GM19328 (cell line): ENCODE data around the gene ZER1.
"Not testable (repeated sequence)": the region's sequence is repeated elsewhere in the genome, so short reads cannot be mapped to it uniquely, and the experiment has no call there.

Experiments
- ATAC-seq: cut with Tn5 transposase; IDR thresholded peaks from one replicate; pipeline ENCODE4 v1.9.1; 2021; ENCODE audit warnings: mild to moderate bottlenecking, moderate library complexity; ENCODE audit not compliant: unreplicated experiment

ZER1 gene

GRCh38 chr9:128696923-128697707, 74.6 kb downstream of the ZER1 start:
- ATAC-seq: no peak

- ATAC-seq: no peak
Measured at GRCh38 chr9:128694344-128694743, 77.4 kb downstream of the ZER1 start.

DNA sequence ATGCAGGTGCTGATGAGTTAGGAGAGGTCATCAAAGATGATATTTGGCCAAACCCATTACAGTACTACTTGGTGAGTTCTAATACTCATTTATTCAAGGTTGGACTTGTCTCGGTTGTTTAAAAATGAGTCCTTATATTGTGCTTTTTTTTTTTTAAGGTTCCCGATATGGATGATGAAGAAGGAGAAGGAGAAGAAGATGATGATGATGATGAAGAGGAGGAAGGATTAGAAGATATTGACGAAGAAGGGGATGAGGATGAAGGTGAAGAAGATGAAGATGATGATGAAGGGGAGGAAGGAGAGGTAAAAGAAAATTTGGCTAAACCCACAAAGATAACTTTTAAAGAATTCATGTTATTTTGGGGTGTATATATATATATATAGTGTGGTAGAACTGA, 78.0 kb downstream of the ZER1 start:
- ATAC-seq: not testable (repeated sequence)

DNA sequence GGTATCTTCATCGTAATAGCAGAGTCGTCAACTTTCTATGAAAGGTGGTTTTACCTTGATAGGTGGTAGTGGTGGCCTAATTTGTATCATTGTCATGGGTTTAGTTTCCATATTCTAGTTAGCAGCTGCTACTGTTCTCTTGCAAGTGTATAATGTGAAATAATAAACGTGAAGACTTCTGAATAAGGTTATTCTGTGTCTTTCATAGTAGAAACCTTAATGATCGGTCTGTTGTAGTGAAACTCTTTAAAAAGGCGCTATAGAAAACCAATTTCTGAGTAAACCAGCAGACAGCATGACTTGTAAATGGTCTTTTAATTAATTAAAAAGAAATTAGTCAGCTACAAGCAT, 81.1 kb downstream of the ZER1 start:
- ATAC-seq: no peak

DNA sequence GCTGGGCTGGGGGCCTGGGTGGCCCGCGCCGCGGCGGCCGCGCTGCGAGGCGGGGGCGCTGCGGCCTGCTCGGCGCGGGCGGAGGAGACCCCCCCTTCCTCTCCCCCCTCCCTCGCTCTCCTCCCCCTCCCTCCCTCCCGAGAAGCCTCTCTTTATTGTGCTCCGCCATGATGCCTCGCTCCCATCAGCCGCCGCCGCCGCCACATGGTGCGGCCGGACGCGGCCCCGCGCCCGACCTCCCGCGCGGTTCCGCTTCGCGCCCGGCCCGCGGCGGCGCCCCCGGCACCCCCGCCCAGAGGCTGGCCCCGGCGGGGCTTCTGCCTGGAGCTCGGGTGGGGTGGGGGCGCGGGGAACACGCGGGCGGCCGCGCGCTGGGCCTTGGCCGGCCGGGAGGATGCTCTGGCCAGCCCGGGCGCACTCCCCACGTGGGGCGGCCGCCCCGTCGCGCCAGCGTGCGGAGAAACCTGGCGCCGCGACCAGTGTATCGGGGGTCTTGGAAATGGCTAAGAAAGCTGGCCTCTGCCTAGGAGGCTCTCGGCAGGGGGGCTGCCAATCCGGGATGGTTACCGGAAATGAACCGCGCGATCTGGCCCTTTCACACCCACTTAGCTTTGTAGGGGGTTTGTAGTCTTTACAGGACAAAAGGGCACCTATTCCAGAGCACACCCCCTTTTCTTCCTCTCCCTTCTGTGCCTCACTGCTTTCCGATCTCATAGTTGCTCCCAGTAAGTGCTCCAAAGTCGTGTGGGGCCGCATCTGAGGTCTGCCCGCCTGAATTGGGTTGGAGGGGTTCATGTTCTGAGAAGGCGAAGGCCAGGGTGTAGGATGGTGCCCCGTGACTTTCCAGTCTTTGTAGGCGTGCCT, 81.7 kb downstream of the ZER1 start:
- no peak for ATAC-seq

DNA sequence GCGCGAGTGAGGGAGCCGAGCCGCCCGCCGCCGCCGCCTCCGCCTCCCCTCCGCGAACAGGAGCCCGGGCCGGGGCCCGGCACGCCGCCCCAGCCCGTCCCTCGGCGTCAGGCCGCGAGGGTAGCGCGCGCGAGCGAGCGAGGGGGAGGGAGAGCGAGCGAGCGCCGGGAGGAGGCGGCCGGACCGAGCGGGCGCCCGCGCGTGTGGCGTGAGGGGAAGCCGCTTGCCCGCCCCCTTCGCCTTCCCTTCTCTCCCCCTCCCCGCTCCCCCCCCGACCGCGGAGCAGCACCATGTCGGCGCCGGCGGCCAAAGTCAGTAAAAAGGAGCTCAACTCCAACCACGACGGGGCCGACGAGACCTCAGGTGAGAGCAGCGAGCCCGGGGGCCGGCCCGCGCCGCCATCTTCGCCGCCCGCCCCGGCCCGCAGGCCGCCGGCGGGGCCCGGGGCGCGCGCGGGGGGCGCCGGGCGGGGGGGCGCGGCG, 82.4 kb downstream of the ZER1 start:
- peak; percentile 3 for ATAC-seq

- ATAC-seq: peak; percentile 67
Measured at GRCh38 chr9:128688501-128689292, 83.0 kb downstream of the ZER1 start, which contains the start of gene SET. Gene SET (plus strand): TSS chr9:128689222. CDS start chr9:128689583, 361 bp downstream.

DNA sequence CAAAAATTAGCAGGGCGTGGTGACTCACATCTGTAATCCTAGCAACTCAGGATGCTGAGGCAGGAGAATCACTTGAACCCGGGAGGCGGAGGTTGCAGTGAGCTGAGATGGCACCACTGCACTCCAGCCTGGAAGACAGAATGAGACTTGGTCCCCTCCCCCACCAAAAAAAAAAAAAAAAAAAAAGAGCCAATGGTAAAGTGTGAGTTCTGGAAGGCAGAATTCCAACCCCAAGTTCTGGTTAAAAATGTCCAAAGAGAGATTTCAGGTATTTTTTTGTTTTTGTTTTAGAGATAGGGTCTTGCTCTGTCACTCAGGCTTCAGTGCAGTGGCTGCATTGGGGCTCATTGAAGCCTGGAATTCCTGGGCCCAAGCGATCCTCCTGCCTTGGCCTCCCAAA, 84.3 kb downstream of the ZER1 start:
- no peak for ATAC-seq

DNA sequence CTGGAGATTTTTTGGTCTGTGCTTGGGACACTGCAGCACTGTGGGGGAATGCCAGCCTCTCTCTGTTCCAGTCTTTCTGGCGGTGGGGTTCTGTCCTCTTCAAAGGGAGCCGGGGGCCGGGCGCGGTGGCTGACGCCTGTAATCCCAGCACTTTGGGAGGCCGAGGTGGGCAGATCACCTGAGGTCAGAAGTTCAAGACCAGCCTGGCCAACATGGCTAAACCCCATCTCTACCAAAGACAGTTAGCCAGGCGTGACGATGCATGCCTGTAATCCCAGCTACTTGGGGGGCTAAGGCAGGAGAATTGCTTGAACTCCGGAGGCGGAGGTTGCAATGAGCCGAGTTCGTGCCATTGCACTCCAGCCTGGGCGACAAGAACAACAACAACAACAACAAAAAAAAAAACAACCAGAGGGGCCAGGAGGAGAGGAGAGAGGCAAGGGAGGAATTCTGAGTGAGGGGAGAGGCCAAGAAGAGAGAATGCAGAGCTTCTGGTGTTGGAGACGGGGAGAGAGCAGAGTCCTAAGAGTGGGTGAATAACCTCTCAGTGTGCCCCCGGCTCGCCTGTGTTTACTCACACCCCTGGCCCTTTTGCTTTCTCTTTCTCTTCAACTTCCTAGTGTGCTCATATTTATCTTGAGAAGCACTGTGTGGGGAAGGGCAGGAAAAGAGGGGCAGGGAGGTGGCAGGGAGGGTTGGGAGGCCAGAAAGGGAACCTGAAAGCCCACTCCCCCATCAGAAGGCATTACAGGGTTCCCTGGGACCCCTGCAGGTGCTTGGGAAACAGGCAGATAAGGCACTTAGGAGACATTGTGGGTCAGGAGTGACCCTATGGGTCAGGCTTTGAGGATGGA, 85.9 kb downstream of the ZER1 start:
- no peak for ATAC-seq

GRCh38 chr9:128684325-128685199, 87.2 kb downstream of the ZER1 start:
- ATAC-seq: no peak

- no peak for ATAC-seq
Measured at GRCh38 chr9:128684065-128684324, 87.7 kb downstream of the ZER1 start.

DNA sequence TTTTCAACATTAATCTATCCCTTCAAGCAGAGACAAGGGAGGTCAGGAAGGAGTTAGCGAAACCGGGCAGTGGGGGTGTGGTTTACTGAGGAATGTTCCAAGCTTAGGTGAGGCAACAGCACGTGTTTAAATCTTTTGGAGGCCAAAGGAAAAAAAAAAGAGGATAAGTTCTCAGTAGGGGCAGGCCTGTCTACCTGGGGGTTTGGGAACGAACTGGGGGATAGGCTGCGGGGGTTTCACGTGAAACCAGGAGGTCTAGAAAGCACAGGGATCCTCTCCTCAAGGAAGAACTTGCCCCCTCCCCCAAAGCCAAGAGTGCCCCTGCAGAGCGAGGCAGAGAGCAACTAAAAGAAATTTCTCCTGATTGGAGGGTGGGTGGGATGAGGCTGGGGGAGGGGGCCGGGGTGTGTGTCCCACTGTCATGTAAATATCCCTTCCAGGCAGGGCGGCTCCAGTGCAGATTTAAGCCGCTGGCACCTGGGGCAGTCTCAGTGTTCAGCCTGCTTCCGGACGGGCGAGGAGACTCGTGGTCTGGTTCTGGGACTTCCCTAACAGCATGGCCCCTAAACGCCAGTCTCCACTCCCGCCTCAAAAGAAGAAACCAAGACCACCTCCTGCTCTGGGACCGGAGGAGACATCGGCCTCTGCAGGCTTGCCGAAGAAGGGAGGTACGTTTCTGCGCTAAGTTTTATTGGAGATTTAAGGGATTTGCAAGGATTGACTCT, 88.2 kb downstream of the ZER1 start:
- no peak for ATAC-seq
